Hippocampal formation (tissue), 2 donors: Measurements from ENCODE around the gene ASAP2.

Experiments used
- DNase-seq, 2 donors: peaks; one replicate each; lab custom pipeline; 2025; lab: John Stamatoyannopoulos, UW

The ASAP2 gene

GRCh38 chr2:9423100-9423921 lies 216.7 kb downstream of the ASAP2 start, which contains the start of the genes CPSF3 and ITGB1BP1:
Gene CPSF3 (plus strand): TSS chr2:9423654. CDS start chr2:9423774, 120 bp downstream.
Gene ITGB1BP1 (minus strand): TSS chr2:9423528. CDS start chr2:9418697, 4,831 bp downstream.
- peak; percentile 97 for DNase-seq

GRCh38 chr2:9423922-9424272 lies 217.3 kb downstream of the ASAP2 start:
- no peak for DNase-seq

- no peak for DNase-seq
Measured at GRCh38 chr2:9424447-9425164, 218.0 kb downstream of the ASAP2 start.

- no peak for DNase-seq
Measured at GRCh38 chr2:9428965-9429577, 222.5 kb downstream of the ASAP2 start.

- no peak for DNase-seq
Measured at GRCh38 chr2:9430316-9431293, 224.0 kb downstream of the ASAP2 start.

GRCh38 chr2:9434489-9434888 lies 227.9 kb downstream of the ASAP2 start:
- DNase-seq, result no peak

GRCh38 chr2:9439536-9439935 lies 232.9 kb downstream of the ASAP2 start:
- DNase-seq, result no peak

GRCh38 chr2:9440058-9440727 lies 233.6 kb downstream of the ASAP2 start:
- DNase-seq, result peak in 1 of 2 donors; percentile 8

- DNase-seq, result no peak
Measured at GRCh38 chr2:9441556-9441955, 234.9 kb downstream of the ASAP2 start.

GRCh38 chr2:9443526-9443925 lies 236.9 kb downstream of the ASAP2 start:
- DNase-seq, result no peak

GRCh38 chr2:9445089-9445488 lies 238.5 kb downstream of the ASAP2 start:
- DNase-seq, result no peak

GRCh38 chr2:9451231-9451630 lies 244.6 kb downstream of the ASAP2 start:
- DNase-seq, result no peak
